Renal pelvis (tissue), 4 donors: ENCODE data around the gene PBX4. TPM values are rescaled to one million over a fixed set of nuclear protein-coding genes. Genes with fewer than 3 reads are reported as not detected.

ENCODE experiments used
- DNase-seq: peaks from one replicate; pipeline ENCODE4 v3.0.0-alpha.2; 2013
- polyA plus RNA-seq, 3 donors: library from polyadenylated mRNA; unstranded; fragments of 120-200 nt; gene quantifications; one replicate each; pipeline ENCODE4 v1.2.1, GENCODE V29; 2013; ENCODE audit not compliant: insufficient read length in 3 of 3

PBX4 gene
- polyA plus RNA-seq, 3 donors: 3.8 to 7.6 (median 5.8) TPM

- no peak for DNase-seq
Measured at GRCh38 chr19:19540064-19540714, 78.3 kb downstream of the PBX4 start.

GRCh38 chr19:19539698-19540063, 78.8 kb downstream of the PBX4 start:
- no peak for DNase-seq

- no peak for DNase-seq
Measured at GRCh38 chr19:19538785-19539166, 79.7 kb downstream of the PBX4 start.

- DNase-seq: no peak
Measured at GRCh38 chr19:19538061-19538784, 80.3 kb downstream of the PBX4 start, which contains the start of gene CILP2. TSS of gene CILP2 (plus strand) at chr19:19538265. CDS start at chr19:19538350, 85 bp downstream.

GRCh38 chr19:19537075-19538048, 81.1 kb downstream of the PBX4 start:
- no peak for DNase-seq

GRCh38 chr19:19535311-19536191, 82.9 kb downstream of the PBX4 start:
- no peak for DNase-seq

- DNase-seq: no peak
Measured at GRCh38 chr19:19534556-19535265, 83.8 kb downstream of the PBX4 start.

GRCh38 chr19:19533841-19534240, 84.6 kb downstream of the PBX4 start:
- no peak for DNase-seq

- no peak for DNase-seq
Measured at GRCh38 chr19:19532806-19533701, 85.4 kb downstream of the PBX4 start.

- no peak for DNase-seq
Measured at GRCh38 chr19:19531951-19532805, 86.3 kb downstream of the PBX4 start.

GRCh38 chr19:19530889-19531288, 87.6 kb downstream of the PBX4 start:
- DNase-seq: no peak

- no peak for DNase-seq
Measured at GRCh38 chr19:19530423-19530804, 88.1 kb downstream of the PBX4 start.

GRCh38 chr19:19529783-19530422, 88.6 kb downstream of the PBX4 start:
- no peak for DNase-seq

GRCh38 chr19:19528721-19529490, 89.6 kb downstream of the PBX4 start, which contains the start of gene YJEFN3:
TSS of gene YJEFN3 (plus strand) at chr19:19528911. CDS start at chr19:19528933, 22 bp downstream.
- no peak for DNase-seq

- DNase-seq: no peak
Measured at GRCh38 chr19:19527674-19528625, 90.5 kb downstream of the PBX4 start.

- no peak for DNase-seq
Measured at GRCh38 chr19:19527371-19527656, 91.2 kb downstream of the PBX4 start.
